Posterior vena cava (tissue), 2 donors: Measurements from ENCODE around the gene CCDC167. TPM values are rescaled to one million over a fixed set of nuclear protein-coding genes. Genes with fewer than 3 reads are reported as not detected.
A peak's percentile ranks its signal among the peaks of the same experiment; 100 is the strongest.

Experiments used
- DNase-seq: peaks from one replicate; pipeline ENCODE4 v3.0.0-alpha.2; 2020; ENCODE audit warnings: low spot score
- intact Hi-C, 2 donors: fragments of 100-400 bp; cut with DNase I; formaldehyde crosslinking; loops; one replicate each; pipeline versions ENCODE4 v1.14.1 to v1.14.2; 2022 to 2023
- total RNA-seq, 2 donors: library from RNA; stranded (reverse); fragmentation: NEBNext Ultra II Directional; extraction: Animal tissue kit (Norgen Biotek cat#: 25700); gene quantifications; one replicate each; pipeline ENCODE4 v1.2.1, GENCODE V29; 2021
- donor health status: DM: yes; HTN: yes; CAD: no.
- donor health status: DM: yes; HTN: yes; CAD: no.

CCDC167 gene
- total RNA-seq, 2 donors from 2014 or later, result 16.2 to 18.9 TPM

GRCh38 chr6:37482606-37483251 is 17.0 kb downstream of the CCDC167 start:
- DNase-seq, result no peak

DNA sequence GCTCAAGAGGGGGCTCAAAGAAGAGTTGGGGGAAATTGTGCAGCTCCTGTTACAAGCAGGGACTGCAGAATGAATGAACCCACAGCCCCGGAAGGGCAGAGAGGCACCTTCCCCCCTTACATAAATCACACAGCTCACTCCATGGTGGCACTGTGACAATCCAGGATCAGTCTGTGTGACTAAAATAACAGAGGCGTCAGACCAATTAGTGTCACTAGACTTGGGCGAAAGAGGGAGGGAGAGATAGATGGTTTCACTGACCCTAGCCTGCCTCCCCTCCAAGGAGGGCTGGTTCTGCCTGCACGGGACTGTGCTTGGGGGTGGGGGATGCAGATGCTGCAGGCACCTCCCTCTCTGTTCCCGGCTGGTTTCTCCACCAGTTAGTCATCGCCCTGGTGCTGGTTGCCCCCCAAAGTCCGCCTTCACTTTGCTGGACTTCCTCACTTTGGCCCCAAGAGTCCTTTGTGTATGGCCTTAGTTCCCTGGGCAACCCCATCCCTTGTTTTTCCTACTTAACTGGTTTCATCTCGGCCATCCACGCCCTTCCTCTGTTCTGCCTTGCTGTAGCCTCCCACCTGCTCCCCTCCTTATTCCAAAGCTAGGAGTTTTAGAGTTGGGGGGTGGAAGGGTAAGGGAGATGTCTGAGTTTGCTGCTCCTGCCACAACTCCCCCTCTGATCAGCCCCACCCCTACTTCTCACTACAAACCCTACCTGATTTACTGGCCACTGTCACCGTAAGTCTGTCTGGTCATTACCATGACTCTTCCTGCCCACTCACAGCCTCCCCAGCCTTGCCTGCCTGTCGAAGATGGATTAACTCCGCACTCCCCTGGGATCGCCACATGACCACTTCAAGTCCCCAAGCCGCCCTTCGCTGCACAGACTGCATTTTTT is 17.7 kb downstream of the CCDC167 start:
- intact Hi-C loops, result loop anchor here (10.0 kb wide), 1 partner anchor 213 kb away; the partner anchor contains the start of gene MDGA1 (in 2 of the 2)

More at GRCh38 chr6:37482606-37483251, 17.0 kb downstream of the CCDC167 start:
- intact Hi-C loops, result loop anchor here (10.0 kb wide), 1 partner anchor 212 kb away; the partner anchor contains the start of gene MDGA1 (in 2 of the 2)

GRCh38 chr6:37480951-37481534 is 18.6 kb downstream of the CCDC167 start:
- DNase-seq, result no peak
- intact Hi-C loops, result loop anchor here (10.0 kb wide), 1 partner anchor 214 kb away; the partner anchor contains the start of gene MDGA1 (in 2 of the 2)

More for the DNA sequence above, 17.7 kb downstream of the CCDC167 start:
- DNase-seq, result no peak

- no peak for DNase-seq
- intact Hi-C loops, result loop anchor here (10.0 kb wide), 1 partner anchor 215 kb away; the partner anchor contains the start of gene MDGA1 (in 2 of the 2)
Measured at GRCh38 chr6:37480118-37480736, 19.5 kb downstream of the CCDC167 start.

- DNase-seq, result no peak
- intact Hi-C loops, result no loop called here
Measured at GRCh38 chr6:37479266-37479854, 20.3 kb downstream of the CCDC167 start.

- intact Hi-C loops, result no loop called here
- no peak for DNase-seq
Measured at GRCh38 chr6:37478827-37479226, 20.9 kb downstream of the CCDC167 start.

DNA sequence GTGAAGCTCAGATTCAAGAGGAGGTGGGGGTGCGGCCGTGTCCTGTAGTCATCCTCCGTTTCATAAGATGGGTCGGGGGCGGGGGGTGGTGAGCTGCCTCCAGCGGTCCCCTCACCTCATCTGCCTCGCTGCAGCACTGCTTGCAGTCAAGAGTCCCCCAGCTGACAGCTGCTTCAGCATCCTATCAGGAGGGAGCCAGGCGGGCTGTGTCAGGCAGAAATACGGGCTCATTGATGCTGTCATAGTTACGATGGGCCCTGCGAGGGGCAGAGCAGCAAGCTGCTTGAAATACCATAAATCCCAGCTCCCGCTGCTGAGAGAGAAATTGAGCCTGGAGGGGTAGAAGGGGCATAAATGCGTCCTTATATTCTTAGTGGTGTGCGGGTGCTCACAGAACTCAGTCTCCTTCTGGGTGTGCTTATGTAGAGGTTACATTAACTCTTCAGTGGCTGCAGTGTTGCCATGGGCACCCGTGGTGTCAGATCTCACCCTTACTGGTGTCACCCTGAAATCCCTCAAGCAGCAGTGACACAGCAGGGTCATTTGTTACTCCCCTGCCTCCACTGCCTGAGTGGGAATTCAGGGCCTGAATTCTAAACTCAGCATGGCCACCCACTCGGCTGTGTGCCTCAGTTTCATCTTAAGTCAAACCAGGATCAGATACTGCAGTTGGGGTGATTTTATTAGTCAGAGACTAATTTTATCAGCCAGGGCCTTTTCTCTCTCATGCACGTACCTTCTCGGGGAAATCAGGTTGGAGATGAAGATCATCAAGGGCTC is 21.8 kb downstream of the CCDC167 start:
- peak; percentile 40 for DNase-seq
- intact Hi-C loops, result no loop called here

- intact Hi-C loops, result no loop called here
- DNase-seq, result peak; percentile 50
Measured at GRCh38 chr6:37477191-37477590, 22.5 kb downstream of the CCDC167 start.

DNA sequence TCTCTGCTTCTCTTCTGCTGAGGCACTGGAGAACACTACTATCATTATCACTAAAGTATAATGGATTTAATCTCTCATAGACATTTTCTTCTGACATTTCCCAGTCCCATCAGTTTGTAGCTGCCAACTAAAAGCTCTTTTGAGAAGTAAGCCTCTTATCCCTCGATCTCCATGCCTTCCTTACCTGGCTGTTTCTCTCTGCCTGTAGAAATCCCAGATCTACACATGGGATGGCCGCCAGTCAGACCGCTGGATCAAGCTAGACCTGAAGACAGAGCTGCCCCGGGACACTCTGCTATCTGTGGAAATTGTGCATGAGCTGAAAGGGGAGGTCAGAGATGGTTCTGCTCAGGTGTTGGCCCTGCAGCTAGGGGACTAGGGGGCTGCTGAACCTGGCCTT is 25.4 kb downstream of the CCDC167 start:
- no peak for DNase-seq
- intact Hi-C loops, result no loop called here

GRCh38 chr6:37473364-37474095 is 26.2 kb downstream of the CCDC167 start:
- intact Hi-C loops, result no loop called here
- no peak for DNase-seq

DNA sequence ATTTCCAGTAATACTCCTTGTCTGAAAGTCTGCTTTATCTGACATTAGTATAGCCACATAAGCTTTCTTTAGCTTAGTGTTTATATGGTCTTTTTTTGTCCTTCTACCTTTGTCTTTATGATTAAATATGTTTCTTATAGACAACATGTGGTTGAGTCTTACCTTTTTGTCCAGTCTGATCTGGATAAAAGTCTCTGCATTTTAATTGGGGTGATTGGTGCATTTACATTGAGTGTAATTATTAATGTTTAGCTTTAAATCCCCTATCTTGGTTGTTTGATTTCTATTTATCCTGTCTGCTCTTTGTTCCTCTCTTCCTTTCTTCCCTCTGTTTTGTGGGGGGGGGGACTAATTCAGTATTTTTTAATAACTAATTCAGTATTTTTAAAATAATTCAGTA is 32.0 kb downstream of the CCDC167 start:
- intact Hi-C loops, result no loop called here
- DNase-seq, result no peak

- intact Hi-C loops, result no loop called here
- DNase-seq, result no peak
Measured at GRCh38 chr6:37463110-37463509, 36.6 kb downstream of the CCDC167 start.

DNA sequence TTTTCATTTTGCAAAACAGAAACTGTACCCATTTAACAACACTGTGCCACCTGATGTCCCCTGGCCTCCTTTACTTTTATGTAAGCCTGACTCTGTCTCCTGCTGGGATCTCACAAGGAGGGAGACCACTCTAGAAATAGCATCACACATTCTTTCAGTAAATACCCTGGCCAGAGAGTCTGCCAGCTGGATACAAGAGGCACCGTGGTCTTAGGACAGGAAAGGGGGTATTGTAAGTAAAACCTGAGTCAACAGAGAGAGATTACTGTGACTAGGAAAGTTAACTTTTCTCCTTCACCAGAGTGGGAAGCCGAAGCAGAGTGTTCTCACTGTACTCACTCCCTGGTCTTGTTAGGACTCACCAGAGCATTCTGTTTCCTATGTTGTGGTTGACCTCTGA is 38.9 kb downstream of the CCDC167 start:
- no peak for DNase-seq
- intact Hi-C loops, result no loop called here

DNA sequence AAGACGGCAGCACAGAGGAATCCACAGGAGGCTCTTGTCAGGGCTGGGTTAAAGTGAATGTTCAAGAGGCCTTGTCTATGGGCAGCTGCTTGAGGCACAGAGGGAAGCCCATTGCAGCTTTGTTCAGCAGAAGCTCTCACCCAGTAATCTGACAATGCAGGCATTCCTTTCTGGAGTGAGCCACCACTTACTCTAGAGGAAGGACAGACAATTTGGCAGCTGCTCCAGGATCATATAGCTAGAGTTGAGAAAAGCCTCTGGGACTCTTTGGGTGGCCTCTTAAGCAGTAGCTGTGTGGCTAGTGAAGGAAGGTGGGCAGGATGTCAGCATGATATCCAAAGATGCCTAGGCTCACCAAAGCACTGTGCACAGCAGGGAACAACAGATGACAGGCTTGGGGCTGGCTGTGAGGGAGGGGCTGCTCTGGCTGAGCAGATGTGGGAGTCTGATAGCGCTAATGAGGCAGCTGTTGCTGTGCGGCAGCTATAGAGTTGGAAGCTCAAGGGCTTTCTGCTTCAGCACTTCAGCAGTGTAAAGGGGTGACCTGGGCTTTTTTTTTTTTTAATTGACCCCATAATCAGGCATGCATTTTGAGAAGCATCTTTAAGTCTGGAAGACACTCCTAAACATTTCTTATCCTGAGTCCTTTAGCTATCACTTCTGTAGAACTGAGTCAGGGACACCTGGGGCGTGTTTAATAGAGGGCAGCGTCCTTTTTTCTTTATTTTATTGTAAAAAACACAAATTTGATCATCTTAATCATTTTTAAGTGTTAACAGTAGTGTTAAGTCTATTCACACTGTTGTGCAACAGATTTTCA is 39.5 kb downstream of the CCDC167 start:
- intact Hi-C loops, result no loop called here
- no peak for DNase-seq

DNA sequence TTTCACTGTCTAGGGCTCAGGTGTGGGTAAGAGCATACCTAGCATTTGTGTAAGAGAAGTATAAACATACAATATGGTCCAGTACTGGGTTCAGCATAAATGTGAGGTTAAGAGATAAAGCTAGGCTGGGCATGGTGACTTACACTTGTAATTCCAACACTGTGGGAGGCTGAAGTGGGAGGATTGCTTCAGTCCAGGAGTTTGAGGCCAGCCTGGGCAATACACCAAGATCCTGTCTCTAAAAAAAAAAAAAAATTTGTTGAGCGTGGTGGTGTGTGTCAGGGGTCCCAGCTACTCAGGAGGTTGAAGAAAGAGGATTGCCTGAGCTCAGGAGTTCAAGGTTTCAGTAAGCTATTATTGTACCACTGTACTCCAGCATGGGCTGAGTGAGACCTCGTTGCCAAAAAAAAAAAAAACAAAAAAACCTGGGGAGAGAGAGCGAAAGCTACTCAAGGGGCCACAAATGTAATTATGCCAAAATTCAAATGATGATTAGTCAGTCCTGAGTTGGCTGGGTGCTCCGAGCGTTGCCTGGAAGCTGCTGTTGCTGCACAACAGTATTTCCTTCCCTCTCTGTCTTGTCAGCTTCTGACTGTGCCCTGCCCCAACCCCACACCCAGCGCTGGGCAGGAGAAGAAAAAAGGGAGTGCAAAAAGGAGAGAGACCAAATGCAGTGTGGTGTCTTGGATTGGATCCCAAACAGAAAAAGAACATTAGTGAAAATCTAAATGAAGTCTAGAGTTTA is 42.7 kb downstream of the CCDC167 start:
- peak; percentile 85 for DNase-seq
- intact Hi-C loops, result no loop called here

DNA sequence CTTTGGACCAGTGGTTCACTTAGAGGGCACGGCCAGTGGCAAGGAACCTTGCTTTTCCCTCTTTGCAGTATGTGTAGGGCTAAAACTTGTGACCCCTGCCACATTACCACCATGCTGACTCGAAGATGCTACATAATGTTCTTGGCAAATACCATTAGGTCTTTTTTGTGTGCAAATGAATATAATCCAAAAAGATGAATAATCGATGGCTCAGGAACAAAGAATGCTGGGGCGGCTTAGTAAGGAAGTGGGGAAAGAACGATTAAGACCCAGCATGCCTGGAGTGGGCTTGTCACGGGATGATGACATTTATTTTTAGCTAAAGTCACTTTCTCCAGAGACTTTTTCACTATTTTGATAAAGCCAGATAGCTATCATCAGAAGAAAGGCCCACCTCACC is 43.6 kb downstream of the CCDC167 start:
- no peak for DNase-seq

More for the DNA sequence above, 43.6 kb downstream of the CCDC167 start:
- intact Hi-C loops, result no loop called here
